Upper lobe of right lung (tissue), 1 donor: ENCODE results near the gene KRT6A. TPM values are rescaled to one million over a fixed set of nuclear protein-coding genes. Genes with fewer than 3 reads are reported as not detected.

Experiments used
- ATAC-seq: fragments of 200-7000 bp; cut with Tn5 transposase; one replicate; pipeline ENCODE4 v1.9.1; 2020; ENCODE audit warnings: mild to moderate bottlenecking, moderate library complexity
- DNase-seq: peaks from one replicate; pipeline ENCODE4 v3.0.0-alpha.2; 2020
- H3K27ac ChIP-seq: fragments of 200-600 bp; one replicate; pipeline ENCODE4 v1.8.0; 2022
- H3K27me3 ChIP-seq: fragments of 200-600 bp; one replicate; pipeline ENCODE4 v1.8.0; 2022; ENCODE audit warnings: mild to moderate bottlenecking
- H3K36me3 ChIP-seq: fragments of 200-600 bp; one replicate; pipeline ENCODE4 v1.8.0; 2022
- H3K4me1 ChIP-seq: fragments of 200-600 bp; one replicate; pipeline ENCODE4 v1.8.0; 2022
- H3K4me3 ChIP-seq: fragments of 200-600 bp; one replicate; pipeline ENCODE4 v1.8.0; 2022; ENCODE audit warnings: mild to moderate bottlenecking
- H3K9me3 ChIP-seq: fragments of 200-600 bp; one replicate; pipeline ENCODE4 v1.8.0; 2022
- CTCF ChIP-seq: fragments of 200-600 bp; IDR thresholded peaks from one replicate; pipeline ENCODE4 v1.8.0; 2022; ENCODE audit warnings: antibody characterized with exemption
- intact Hi-C: fragments of 100-400 bp; cut with DNase I; formaldehyde crosslinking; loops from one replicate; pipeline ENCODE4 v1.11.0; 2022
- total RNA-seq: library from RNA; stranded (reverse); fragmentation: NEBNext Ultra II Directional; extraction: Animal tissue kit (Norgen Biotek cat#: 25700); gene quantifications from one replicate; pipeline ENCODE4 v1.2.1, GENCODE V29; 2021
- donor health status: DM: no; HTN: yes; CAD: no; lungs with severe emphysema.

The KRT6A gene
- total RNA-seq, 1 donor from 2014 or later = 3.0 TPM

DNA sequence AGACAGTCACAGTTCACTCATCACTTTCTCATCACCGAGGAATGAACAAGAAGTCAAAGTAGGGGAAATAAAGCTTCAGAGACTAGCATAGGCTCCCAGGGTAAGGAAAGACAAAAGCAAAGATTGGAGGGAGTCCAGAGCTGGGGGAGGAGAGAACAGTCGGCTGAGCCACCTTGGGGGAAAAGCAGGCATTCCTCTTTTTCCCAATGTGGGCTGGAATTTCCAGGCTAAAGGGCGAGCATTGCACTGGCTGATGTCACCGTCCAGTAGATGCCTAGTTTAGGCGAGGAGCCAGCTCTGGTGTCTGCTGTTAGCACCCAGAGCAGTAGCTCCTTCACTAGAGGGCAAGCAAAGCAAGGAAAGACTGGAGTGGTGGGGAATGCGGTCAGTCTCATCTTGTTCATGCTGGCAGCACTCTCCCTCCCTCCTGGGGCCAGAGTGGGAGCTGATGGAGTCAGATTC, 50.4 kb downstream of the KRT6A start:
- H3K4me3 ChIP-seq = no peak overlapping the region
- DNase-seq = no peak
- no peaks in the 10 kb centered on the region for H3K36me3 ChIP-seq
- no peak overlapping the region for H3K27ac ChIP-seq
- TF ChIP-seq CTCF = no peak
- H3K27me3 ChIP-seq = peaks cover 14% of the 10 kb centered on the region
- H3K4me1 ChIP-seq = no peaks in the 10 kb centered on the region
- ATAC-seq = no peak
- intact Hi-C loops = no loop called here
- no peaks in the 10 kb centered on the region for H3K9me3 ChIP-seq

GRCh38 chr12:52441320-52441911, 51.6 kb downstream of the KRT6A start:
- Histone ChIP-seq H3K27me3 (peaks cover 14% of the 10 kb centered on the region), H3K9me3 (no peaks in the 10 kb centered on the region), H3K27ac (no peak overlapping the region), H3K36me3 (no peaks in the 10 kb centered on the region), H3K4me3 (no peak overlapping the region), H3K4me1 (no peaks in the 10 kb centered on the region)
- intact Hi-C loops = no loop called here
- ATAC-seq (no peak), DNase-seq (no peak)
- no peak for TF ChIP-seq CTCF

- DNase-seq (no peak), ATAC-seq (no peak)
- Histone ChIP-seq H3K36me3 (no peaks in the 10 kb centered on the region), H3K4me3 (no peak overlapping the region), H3K27ac (no peak overlapping the region), H3K4me1 (no peaks in the 10 kb centered on the region), H3K27me3 (peaks cover 14% of the 10 kb centered on the region), H3K9me3 (no peaks in the 10 kb centered on the region)
- intact Hi-C loops = no loop called here
- TF ChIP-seq CTCF = no peak
These were observed 52.2 kb downstream of the KRT6A start for GRCh38 chr12:52440821-52441319.

GRCh38 chr12:52439845-52440244, 53.2 kb downstream of the KRT6A start:
- Histone ChIP-seq H3K36me3 (no peaks in the 10 kb centered on the region), H3K27me3 (peaks cover 14% of the 10 kb centered on the region), H3K4me1 (no peaks in the 10 kb centered on the region), H3K27ac (no peak overlapping the region), H3K4me3 (no peak overlapping the region), H3K9me3 (no peaks in the 10 kb centered on the region)
- ATAC-seq (no peak), DNase-seq (no peak)
- no peak for TF ChIP-seq CTCF
- intact Hi-C loops = no loop called here

GRCh38 chr12:52439420-52439819, 53.6 kb downstream of the KRT6A start:
- Histone ChIP-seq H3K9me3 (no peaks in the 10 kb centered on the region), H3K36me3 (no peaks in the 10 kb centered on the region), H3K4me3 (no peak overlapping the region), H3K4me1 (no peaks in the 10 kb centered on the region), H3K27me3 (peaks cover 14% of the 10 kb centered on the region), H3K27ac (no peak overlapping the region)
- intact Hi-C loops = no loop called here
- ATAC-seq (no peak), DNase-seq (no peak)
- no peak for TF ChIP-seq CTCF
